ENCODE data around the gene TOX3.

Gene TOX3

GRCh38 chr16:52547004-52547833 lies at the start of gene TOX3:
TOX3 (minus strand) TSS chr16:52547143; CDS start chr16:52546723, 420 bp downstream.
- Histone ChIP-seq H3K9ac (ENCODE audit: low read length) (peak within 1 kb of the TSS; percentile 55), H3K9me3 (ENCODE audit: control insufficient read depth, insufficient read depth, low read depth, low read length) (no peaks in the 10 kb centered on the region), H3K27ac (ENCODE audit: low read depth, low read length) (no peak within 1 kb of the TSS), H3K27me3 (ENCODE audit: control insufficient read depth, insufficient read depth, low read length) (peaks cover 75% of the 10 kb centered on the region), H3K36me3 (ENCODE audit: control insufficient read depth, insufficient read depth, low read length) (no peaks in the 10 kb centered on the region), H3K4me1 (ENCODE audit: control insufficient read depth, insufficient read depth, low read length) (peaks cover 29% of the 10 kb centered on the region), H3K4me3 (ENCODE audit: low read depth, low read length) (peak within 1 kb of the TSS; percentile 75)

- Histone ChIP-seq H3K27ac (ENCODE audit: low read depth, low read length) (no peak overlapping the region), H3K4me3 (ENCODE audit: low read depth, low read length) (no peak overlapping the region), H3K4me1 (ENCODE audit: control insufficient read depth, insufficient read depth, low read length) (no peaks in the 10 kb centered on the region; the same call in 1 of the 2 replicates), H3K9ac (ENCODE audit: low read length) (no peak overlapping the region), H3K36me3 (ENCODE audit: control insufficient read depth, insufficient read depth, low read length) (no peaks in the 10 kb centered on the region), H3K9me3 (ENCODE audit: control insufficient read depth, insufficient read depth, low read depth, low read length) (no peaks in the 10 kb centered on the region), H3K27me3 (ENCODE audit: control insufficient read depth, insufficient read depth, low read length) (no peaks in the 10 kb centered on the region)
Observed at GRCh38 chr16:52592778-52593177, 45.8 kb upstream of the TOX3 start.

DNA sequence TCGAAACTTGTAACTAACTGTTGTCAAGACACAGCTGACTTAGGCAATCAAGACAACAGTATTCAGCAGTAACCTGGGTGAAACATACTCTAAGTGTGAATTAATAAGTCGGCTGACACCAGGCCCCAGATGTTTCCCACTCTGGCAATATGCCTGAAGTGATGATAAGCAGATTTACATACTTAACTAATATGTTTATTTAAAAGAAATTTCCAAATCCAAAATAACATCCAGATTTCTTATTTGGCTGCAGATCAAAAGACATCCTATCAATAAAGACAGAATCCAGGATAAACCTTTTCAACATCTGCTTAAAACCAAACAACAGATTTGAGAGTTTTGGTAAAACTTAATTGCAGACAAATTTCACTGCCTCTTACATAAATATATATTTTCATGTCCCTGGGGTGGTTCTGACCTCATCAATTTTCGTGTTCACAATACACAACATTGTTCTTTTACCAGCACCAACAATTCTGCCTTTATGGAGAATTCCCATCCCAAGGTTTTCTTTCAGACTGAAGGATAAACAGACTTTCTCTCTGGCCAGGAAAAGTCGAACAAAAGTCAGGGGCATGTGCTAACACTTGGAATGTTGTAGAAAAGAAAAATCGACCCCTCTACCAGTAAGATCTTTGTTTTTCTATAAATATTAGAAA lies 45.1 kb upstream of the TOX3 start:
- H3K27me3 ChIP-seq (ENCODE audit: control insufficient read depth, insufficient read depth, low read length), result no peaks in the 10 kb centered on the region
- no peak overlapping the region for H3K9ac ChIP-seq (ENCODE audit: low read length)
- no peak overlapping the region for H3K4me3 ChIP-seq (ENCODE audit: low read depth, low read length)
- no peaks in the 10 kb centered on the region for H3K9me3 ChIP-seq (ENCODE audit: control insufficient read depth, insufficient read depth, low read depth, low read length)
- no peaks in the 10 kb centered on the region for H3K36me3 ChIP-seq (ENCODE audit: control insufficient read depth, insufficient read depth, low read length)
- H3K27ac ChIP-seq (ENCODE audit: low read depth, low read length), result no peak overlapping the region
- H3K4me1 ChIP-seq (ENCODE audit: control insufficient read depth, insufficient read depth, low read length), result no peaks in the 10 kb centered on the region

GRCh38 chr16:52591471-52591870 lies 44.5 kb upstream of the TOX3 start:
- Histone ChIP-seq H3K9me3 (ENCODE audit: control insufficient read depth, insufficient read depth, low read depth, low read length) (no peaks in the 10 kb centered on the region), H3K4me1 (ENCODE audit: control insufficient read depth, insufficient read depth, low read length) (no peaks in the 10 kb centered on the region), H3K27me3 (ENCODE audit: control insufficient read depth, insufficient read depth, low read length) (no peaks in the 10 kb centered on the region), H3K9ac (ENCODE audit: low read length) (no peak overlapping the region), H3K4me3 (ENCODE audit: low read depth, low read length) (no peak overlapping the region), H3K27ac (ENCODE audit: low read depth, low read length) (no peak overlapping the region), H3K36me3 (ENCODE audit: control insufficient read depth, insufficient read depth, low read length) (no peaks in the 10 kb centered on the region)

DNA sequence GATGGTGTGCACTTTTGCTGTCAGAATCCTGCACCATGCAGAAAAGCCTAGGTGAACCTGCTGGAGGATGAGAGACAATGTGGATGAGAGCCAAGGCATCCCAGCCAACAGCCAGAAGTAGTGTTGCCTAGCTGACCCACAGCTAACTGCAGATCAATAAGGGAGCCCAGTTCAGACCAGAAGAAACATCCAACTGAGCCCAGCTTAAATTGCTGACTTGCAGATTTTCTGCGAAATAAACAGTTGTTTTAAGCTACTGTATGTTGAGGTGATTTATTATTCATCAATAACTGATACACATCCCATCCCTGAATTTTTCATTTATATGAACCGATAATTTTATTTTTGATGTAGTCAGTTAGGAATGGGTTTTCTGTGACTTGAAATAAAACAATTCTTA lies 39.2 kb upstream of the TOX3 start:
- no peak overlapping the region for H3K4me3 ChIP-seq (ENCODE audit: low read depth, low read length)
- no peaks in the 10 kb centered on the region for H3K36me3 ChIP-seq (ENCODE audit: control insufficient read depth, insufficient read depth, low read length)
- no peaks in the 10 kb centered on the region for H3K9me3 ChIP-seq (ENCODE audit: control insufficient read depth, insufficient read depth, low read depth, low read length)
- H3K27ac ChIP-seq (ENCODE audit: low read depth, low read length), result no peak overlapping the region
- no peaks in the 10 kb centered on the region for H3K27me3 ChIP-seq (ENCODE audit: control insufficient read depth, insufficient read depth, low read length)
- H3K4me1 ChIP-seq (ENCODE audit: control insufficient read depth, insufficient read depth, low read length), result no peaks in the 10 kb centered on the region
- no peak overlapping the region for H3K9ac ChIP-seq (ENCODE audit: low read length)

GRCh38 chr16:52584354-52585320 lies 37.7 kb upstream of the TOX3 start:
- Histone ChIP-seq H3K36me3 (ENCODE audit: control insufficient read depth, insufficient read depth, low read length) (no peaks in the 10 kb centered on the region), H3K4me3 (ENCODE audit: low read depth, low read length) (no peak overlapping the region), H3K4me1 (ENCODE audit: control insufficient read depth, insufficient read depth, low read length) (no peaks in the 10 kb centered on the region), H3K9ac (ENCODE audit: low read length) (no peak overlapping the region), H3K27ac (ENCODE audit: low read depth, low read length) (no peak overlapping the region), H3K27me3 (ENCODE audit: control insufficient read depth, insufficient read depth, low read length) (no peaks in the 10 kb centered on the region), H3K9me3 (ENCODE audit: control insufficient read depth, insufficient read depth, low read depth, low read length) (no peaks in the 10 kb centered on the region)

DNA sequence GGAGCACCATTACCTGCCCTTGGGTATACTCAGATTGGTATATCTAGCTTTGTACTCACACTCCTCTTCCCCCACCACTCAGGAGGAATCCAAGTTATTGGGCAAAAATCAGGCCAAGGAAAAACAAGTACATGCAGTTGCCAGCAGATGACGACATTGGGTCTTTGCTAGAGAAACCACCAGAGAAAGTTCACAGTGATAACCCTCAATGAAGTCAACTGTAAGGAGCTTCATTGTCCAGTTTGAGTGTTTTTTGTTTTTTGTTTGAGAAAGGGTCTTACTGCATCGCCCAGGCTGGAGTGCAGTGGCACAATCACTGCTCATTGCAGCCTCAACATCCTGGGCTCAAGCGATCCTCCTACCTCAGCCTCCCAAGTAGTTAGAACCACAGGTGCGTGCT lies 34.6 kb upstream of the TOX3 start:
- 0 out of 2 replicates have a peak, but pooled peaks cover 3% of the 10 kb centered on the region for H3K4me1 ChIP-seq (ENCODE audit: control insufficient read depth, insufficient read depth, low read length)

DNA sequence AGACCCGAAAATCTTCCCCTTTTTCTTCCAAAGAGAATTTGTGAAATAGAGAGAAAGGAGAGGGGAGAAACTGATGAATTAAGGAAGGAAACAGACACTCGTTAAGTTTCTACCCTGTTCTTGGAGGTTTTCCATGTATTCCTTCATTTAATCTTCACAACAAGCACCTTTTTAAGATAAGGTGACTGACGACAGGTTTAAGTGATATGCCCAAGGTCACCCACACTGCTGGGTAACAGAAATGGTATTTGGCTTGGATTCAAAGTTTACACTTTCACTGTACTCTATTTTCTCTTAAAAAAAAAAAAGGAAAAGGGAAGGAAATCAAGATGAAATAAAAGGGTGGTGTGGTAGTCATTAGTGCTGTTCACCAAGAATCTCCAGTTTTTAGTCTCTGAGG lies 33.5 kb upstream of the TOX3 start:
- 0 out of 2 replicates have a peak, but pooled peaks cover 3% of the 10 kb centered on the region for H3K4me1 ChIP-seq (ENCODE audit: control insufficient read depth, insufficient read depth, low read length)
- no peak overlapping the region for H3K27ac ChIP-seq (ENCODE audit: low read depth, low read length)
- no peaks in the 10 kb centered on the region for H3K36me3 ChIP-seq (ENCODE audit: control insufficient read depth, insufficient read depth, low read length)
- no peak overlapping the region for H3K9ac ChIP-seq (ENCODE audit: low read length)
- no peaks in the 10 kb centered on the region for H3K27me3 ChIP-seq (ENCODE audit: control insufficient read depth, insufficient read depth, low read length)
- no peaks in the 10 kb centered on the region for H3K9me3 ChIP-seq (ENCODE audit: control insufficient read depth, insufficient read depth, low read depth, low read length)
- H3K4me3 ChIP-seq (ENCODE audit: low read depth, low read length), result no peak overlapping the region

More for the DNA sequence above, 34.6 kb upstream of the TOX3 start:
- Histone ChIP-seq H3K27me3 (ENCODE audit: control insufficient read depth, insufficient read depth, low read length) (no peaks in the 10 kb centered on the region), H3K4me3 (ENCODE audit: low read depth, low read length) (no peak overlapping the region), H3K27ac (ENCODE audit: low read depth, low read length) (no peak overlapping the region), H3K36me3 (ENCODE audit: control insufficient read depth, insufficient read depth, low read length) (no peaks in the 10 kb centered on the region), H3K9ac (ENCODE audit: low read length) (no peak overlapping the region), H3K9me3 (ENCODE audit: control insufficient read depth, insufficient read depth, low read depth, low read length) (no peaks in the 10 kb centered on the region)

GRCh38 chr16:52578829-52579498 lies 32.0 kb upstream of the TOX3 start:
- H3K27ac ChIP-seq (ENCODE audit: low read depth, low read length), result no peak overlapping the region
- H3K36me3 ChIP-seq (ENCODE audit: control insufficient read depth, insufficient read depth, low read length), result no peaks in the 10 kb centered on the region
- no peaks in the 10 kb centered on the region for H3K27me3 ChIP-seq (ENCODE audit: control insufficient read depth, insufficient read depth, low read length)
- 0 out of 2 replicates have a peak, but pooled peaks cover 3% of the 10 kb centered on the region for H3K4me1 ChIP-seq (ENCODE audit: control insufficient read depth, insufficient read depth, low read length)
- H3K9me3 ChIP-seq (ENCODE audit: control insufficient read depth, insufficient read depth, low read depth, low read length), result no peaks in the 10 kb centered on the region
- H3K4me3 ChIP-seq (ENCODE audit: low read depth, low read length), result no peak overlapping the region
- no peak overlapping the region for H3K9ac ChIP-seq (ENCODE audit: low read length)

DNA sequence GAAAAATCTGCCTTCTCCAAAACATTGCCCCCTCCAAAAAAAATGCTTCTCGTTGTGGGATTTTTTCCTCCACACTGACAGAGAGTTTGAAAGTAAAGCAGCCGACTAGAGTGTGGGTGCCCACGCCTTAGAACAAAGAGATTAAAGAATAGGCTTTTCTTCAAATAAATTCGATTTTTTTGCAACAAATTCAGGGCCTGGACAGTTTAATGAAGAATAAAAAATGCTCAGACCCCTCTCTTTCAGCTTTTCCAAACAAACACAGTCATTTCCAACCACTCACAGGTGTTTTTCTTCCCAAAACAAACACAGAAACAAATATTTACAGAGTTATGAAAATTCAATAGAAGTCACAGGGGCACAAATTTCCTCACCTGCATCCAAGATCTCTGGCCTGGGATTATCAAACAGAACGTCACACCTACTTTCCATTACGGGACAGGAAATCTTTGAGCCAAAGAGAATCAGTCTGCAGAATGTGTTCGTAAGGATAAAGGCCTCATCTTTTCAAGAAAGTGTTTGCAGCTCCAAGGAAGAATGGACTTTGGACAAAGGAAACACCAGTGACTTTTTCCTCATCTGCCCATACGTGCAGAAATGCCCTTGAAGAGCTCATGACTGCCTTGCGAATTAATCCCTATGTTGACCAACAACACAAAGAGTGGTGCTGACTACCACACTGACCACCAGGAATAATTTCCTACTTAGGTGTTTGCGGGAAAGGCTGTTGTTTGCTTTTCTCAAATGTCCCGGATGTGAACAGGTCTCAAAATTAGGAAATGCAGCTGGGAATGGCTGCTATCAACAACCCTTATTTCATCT lies 31.3 kb upstream of the TOX3 start:
- no peaks in the 10 kb centered on the region for H3K36me3 ChIP-seq (ENCODE audit: control insufficient read depth, insufficient read depth, low read length)
- H3K9ac ChIP-seq (ENCODE audit: low read length), result no peak overlapping the region
- no peak overlapping the region for H3K27ac ChIP-seq (ENCODE audit: low read depth, low read length)
- no peaks in the 10 kb centered on the region for H3K27me3 ChIP-seq (ENCODE audit: control insufficient read depth, insufficient read depth, low read length)
- no peaks in the 10 kb centered on the region for H3K9me3 ChIP-seq (ENCODE audit: control insufficient read depth, insufficient read depth, low read depth, low read length)
- H3K4me3 ChIP-seq (ENCODE audit: low read depth, low read length), result no peak overlapping the region
- 0 out of 2 replicates have a peak, but pooled peaks cover 3% of the 10 kb centered on the region for H3K4me1 ChIP-seq (ENCODE audit: control insufficient read depth, insufficient read depth, low read length)

Data from HUES6 (cell line).